Endothelial cell of umbilical vein (primary cell): ENCODE results near the gene RNGTT.

Experiments used
- CTCF ChIP-seq, 2 donors: IDR thresholded peaks; 1 replicate in 1 of 2; 2 replicates in 1 of 2; pipeline ENCODE4 v1.5.1; 2011; ENCODE audit warnings: low read length in 2 of 2, mild to moderate bottlenecking in 2 of 2, moderate library complexity in 2 of 2, control low read depth in 1 of 2, inconsistent platforms in 1 of 2, low read depth in 1 of 2; ENCODE audit not compliant: insufficient read depth in 1 of 2; ENCODE audit errors: extremely low read depth in 1 of 2
- EZH2 ChIP-seq: IDR thresholded peaks from 2 replicates; pipeline ENCODE4 v1.6.1; 2012; ENCODE audit warnings: borderline replicate concordance, low read depth, mild to moderate bottlenecking, moderate library complexity, low read length, inconsistent platforms; ENCODE audit not compliant: severe bottlenecking
- FOS ChIP-seq: IDR thresholded peaks from 2 replicates; pipeline ENCODE4 v1.6.1; 2011; ENCODE audit warnings: mild to moderate bottlenecking, low read length, moderate library complexity, borderline replicate concordance; ENCODE audit not compliant: insufficient read depth
- JUN ChIP-seq: IDR thresholded peaks from 2 replicates; pipeline ENCODE4 v1.6.1; 2011; ENCODE audit warnings: borderline replicate concordance, low read depth; ENCODE audit not compliant: insufficient read length, insufficient read depth
- MAX ChIP-seq: IDR thresholded peaks from 2 replicates; pipeline ENCODE4 v1.6.1; 2011; ENCODE audit not compliant: insufficient read depth, insufficient read length
- POLR2A ChIP-seq: IDR thresholded peaks from 2 replicates; pipeline ENCODE4 v1.6.1; 2012; ENCODE audit warnings: low read depth, mild to moderate bottlenecking, control low read depth, low read length
- POLR2AphosphoS5 ChIP-seq: IDR thresholded peaks from 2 replicates; pipeline ENCODE4 v1.6.1; 2012; ENCODE audit warnings: low read depth, mild to moderate bottlenecking, control low read depth, low read length, moderate library complexity; ENCODE audit not compliant: insufficient read depth

GRCh38 chr6:88698661-88699060, 264.8 kb downstream of the RNGTT start:
- TF ChIP-seq EZH2 (no peak), CTCF (IDR thresholded peaks at IDR 0.05; ENCODE audit: extremely low read depth in 1 of 2, insufficient read depth in 1 of 2, low read depth in 1 of 2, low read length in 2 of 2) (no peak), POLR2A (no peak), POLR2AphosphoS5 (no peak), FOS (no peak), MAX (no peak), JUN (no peak)
